ENCODE data around the gene ERN1. TPM values are rescaled to one million over a fixed set of nuclear protein-coding genes. Genes with fewer than 3 reads are reported as not detected.

The ERN1 gene
- polyA plus RNA-seq, 1 donor: 10.3 TPM

DNA sequence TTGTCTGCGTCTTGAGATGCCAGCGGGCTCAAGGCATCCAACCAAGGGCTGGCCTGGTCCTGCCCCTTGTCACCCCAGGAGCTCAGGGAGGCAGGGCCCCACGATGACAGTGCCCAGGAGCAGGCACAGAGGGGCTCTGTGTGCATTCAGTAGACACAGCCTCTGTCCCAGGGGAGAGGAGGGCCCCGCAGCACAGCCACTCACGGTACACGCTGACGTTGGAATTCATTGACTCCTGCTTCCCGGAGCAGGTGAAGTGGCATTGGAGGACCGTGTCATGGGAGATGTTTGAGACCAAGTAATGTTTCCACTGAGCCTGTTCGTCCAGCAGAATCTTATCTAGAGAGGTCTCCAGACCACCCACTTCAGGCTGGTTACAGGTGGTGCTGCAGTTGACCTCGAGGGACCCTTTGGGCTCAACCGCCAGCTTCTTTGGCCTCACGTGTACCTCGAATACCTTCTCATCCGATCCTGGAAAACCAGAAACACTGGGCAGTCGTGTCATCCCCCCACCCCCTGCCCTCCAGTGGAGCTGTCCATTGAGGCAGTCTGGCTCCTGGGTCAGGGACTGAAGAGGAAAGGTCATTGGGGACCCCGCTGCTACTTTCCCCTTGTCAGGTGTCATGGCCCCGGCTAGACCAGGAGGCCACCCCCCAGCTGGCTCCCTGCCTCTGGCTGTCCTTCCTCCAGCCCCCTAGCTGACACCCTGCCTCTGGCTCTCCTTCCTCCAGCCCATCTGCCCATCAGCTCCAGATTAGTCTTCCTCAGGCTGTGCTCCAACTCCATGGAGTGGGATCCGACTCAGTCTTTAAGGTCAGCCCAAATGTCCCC lies 124.8 kb downstream of the ERN1 start:
- Histone ChIP-seq H3K27me3 (ENCODE audit: control insufficient read depth, insufficient read depth, low read length) (no peaks in the 10 kb centered on the region), H3K4me1 (ENCODE audit: control insufficient read depth, insufficient read depth, low read length) (peaks cover 54% of the 10 kb centered on the region), H3K9me3 (ENCODE audit: control insufficient read depth, low read depth, low read length) (no peaks in the 10 kb centered on the region), H3K36me3 (ENCODE audit: control insufficient read depth, insufficient read depth, low read length) (no peaks in the 10 kb centered on the region), H3K4me3 (ENCODE audit: low read length) (no peak overlapping the region), H3K27ac (ENCODE audit: low read length) (no peak overlapping the region)
- WGBS (ENCODE audit: insufficient coverage, low lambda C conversion rate): no CpG with 5 or more reads among the region's 19 CpGs
- no peak for DNase-seq

DNA sequence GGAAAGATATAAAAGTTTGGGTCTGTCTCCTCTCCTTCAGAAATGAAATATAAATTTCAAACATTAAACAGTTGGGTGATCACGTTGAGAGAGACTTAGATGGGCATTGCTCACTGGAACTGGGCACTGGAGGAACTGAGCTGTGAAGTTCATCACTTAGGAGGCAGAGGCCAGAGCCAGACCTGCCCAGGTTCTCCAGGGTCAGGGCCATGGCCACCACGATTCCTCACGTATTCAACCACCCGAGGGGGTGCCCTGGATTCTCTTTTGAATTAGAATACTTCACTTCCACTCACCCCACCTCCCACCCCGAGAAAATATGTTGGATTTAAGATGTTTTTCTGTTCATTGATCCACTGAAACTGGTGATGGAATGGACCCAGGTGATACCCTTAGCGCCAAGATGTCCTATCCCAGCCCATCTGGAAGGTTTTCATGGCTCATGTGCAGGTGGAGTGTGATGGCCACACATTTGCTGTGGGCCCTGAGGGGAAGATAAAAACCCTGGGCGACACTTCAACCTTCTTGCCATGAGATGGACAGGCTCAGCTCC lies 125.7 kb downstream of the ERN1 start:
- no CpG with 5 or more reads among the region's 7 CpGs for WGBS (ENCODE audit: insufficient coverage, low lambda C conversion rate)
- H3K4me3 ChIP-seq (ENCODE audit: low read length): no peak overlapping the region
- H3K4me1 ChIP-seq (ENCODE audit: control insufficient read depth, insufficient read depth, low read length): peaks cover 48% of the 10 kb centered on the region
- no peak for DNase-seq
- no peaks in the 10 kb centered on the region for H3K36me3 ChIP-seq (ENCODE audit: control insufficient read depth, insufficient read depth, low read length)
- no peak overlapping the region for H3K27ac ChIP-seq (ENCODE audit: low read length)
- H3K27me3 ChIP-seq (ENCODE audit: control insufficient read depth, insufficient read depth, low read length): no peaks in the 10 kb centered on the region
- no peaks in the 10 kb centered on the region for H3K9me3 ChIP-seq (ENCODE audit: control insufficient read depth, low read depth, low read length)

DNA sequence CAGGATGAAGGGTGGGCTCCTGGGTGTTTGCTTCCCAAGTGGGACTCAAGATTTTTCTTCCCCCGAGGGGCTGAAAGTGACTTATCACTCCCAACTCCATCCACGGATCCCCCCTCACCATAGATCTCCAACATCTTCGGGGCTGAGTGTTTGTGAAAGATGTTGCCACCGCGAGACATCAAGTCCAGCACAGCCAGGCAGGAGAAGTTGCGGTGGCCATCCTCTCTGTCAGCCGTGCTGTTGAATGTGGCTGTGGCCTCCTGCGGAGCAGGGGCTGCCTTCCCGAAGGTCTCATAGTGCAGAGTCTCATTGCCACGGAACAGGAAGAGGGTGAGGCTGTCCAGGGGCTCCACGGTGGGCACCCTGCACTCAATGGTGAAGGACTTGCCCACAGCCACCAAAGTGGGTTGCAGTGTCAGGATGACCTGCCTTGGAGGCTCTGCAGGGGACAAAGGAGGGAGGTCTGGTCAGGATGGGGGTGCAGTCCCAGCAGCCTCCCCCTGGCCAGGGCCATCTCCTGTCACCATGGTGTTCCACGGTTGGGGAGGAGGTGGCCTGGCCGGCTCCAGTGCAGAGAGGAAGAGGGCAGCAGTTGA lies 126.3 kb downstream of the ERN1 start:
- no peaks in the 10 kb centered on the region for H3K36me3 ChIP-seq (ENCODE audit: control insufficient read depth, insufficient read depth, low read length)
- WGBS (ENCODE audit: insufficient coverage, low lambda C conversion rate): no CpG with 5 or more reads among the region's 13 CpGs
- no peaks in the 10 kb centered on the region for H3K27me3 ChIP-seq (ENCODE audit: control insufficient read depth, insufficient read depth, low read length)
- H3K9me3 ChIP-seq (ENCODE audit: control insufficient read depth, low read depth, low read length): no peaks in the 10 kb centered on the region
- no peak overlapping the region for H3K4me3 ChIP-seq (ENCODE audit: low read length)
- no peak for DNase-seq
- no peak overlapping the region for H3K27ac ChIP-seq (ENCODE audit: low read length)
- peaks cover 45% of the 10 kb centered on the region for H3K4me1 ChIP-seq (ENCODE audit: control insufficient read depth, insufficient read depth, low read length)

DNA sequence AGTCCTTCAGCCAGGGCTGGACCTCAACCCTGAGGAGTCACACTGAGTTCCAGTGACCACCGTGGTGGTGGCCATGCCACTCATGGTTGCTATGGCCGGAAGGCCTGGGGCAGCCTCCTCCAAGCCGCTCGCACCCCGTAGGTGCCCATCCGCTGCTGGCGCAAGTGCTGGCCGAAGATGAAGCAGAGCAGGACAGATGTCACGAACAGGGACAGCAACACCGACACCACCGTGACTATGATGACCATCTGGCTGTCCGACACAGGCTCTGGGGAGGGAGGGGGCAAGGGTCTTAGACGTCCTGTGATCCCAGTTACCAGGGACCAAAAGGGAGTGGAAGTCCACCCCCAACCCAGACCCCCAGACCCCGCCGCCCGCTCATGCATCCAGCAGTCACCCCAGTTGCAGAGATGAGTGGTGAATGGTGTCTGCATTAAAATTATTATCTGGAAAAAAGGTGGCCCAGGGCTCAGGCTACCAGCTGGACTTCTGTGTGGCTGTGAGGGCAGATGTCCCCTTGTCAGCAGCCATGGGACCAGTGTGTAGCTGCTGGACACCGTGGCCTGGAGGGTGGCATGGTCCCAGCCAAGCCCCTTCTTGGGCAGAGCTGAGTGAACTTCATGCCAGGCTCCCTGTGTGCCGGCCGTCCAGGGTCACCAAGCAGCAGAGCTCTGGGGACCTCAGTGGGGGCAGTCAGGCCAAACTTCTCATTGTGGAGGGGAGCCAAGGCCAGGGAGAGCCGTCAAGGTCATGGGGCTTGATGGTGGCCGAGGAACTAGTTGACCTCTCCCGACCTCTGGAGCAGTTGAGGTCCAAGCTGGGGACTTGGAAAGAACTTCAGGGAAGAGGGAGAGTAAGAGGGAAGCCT lies 127.1 kb downstream of the ERN1 start:
- no peak for DNase-seq
- no CpG with 5 or more reads among the region's 22 CpGs for WGBS (ENCODE audit: insufficient coverage, low lambda C conversion rate)

DNA sequence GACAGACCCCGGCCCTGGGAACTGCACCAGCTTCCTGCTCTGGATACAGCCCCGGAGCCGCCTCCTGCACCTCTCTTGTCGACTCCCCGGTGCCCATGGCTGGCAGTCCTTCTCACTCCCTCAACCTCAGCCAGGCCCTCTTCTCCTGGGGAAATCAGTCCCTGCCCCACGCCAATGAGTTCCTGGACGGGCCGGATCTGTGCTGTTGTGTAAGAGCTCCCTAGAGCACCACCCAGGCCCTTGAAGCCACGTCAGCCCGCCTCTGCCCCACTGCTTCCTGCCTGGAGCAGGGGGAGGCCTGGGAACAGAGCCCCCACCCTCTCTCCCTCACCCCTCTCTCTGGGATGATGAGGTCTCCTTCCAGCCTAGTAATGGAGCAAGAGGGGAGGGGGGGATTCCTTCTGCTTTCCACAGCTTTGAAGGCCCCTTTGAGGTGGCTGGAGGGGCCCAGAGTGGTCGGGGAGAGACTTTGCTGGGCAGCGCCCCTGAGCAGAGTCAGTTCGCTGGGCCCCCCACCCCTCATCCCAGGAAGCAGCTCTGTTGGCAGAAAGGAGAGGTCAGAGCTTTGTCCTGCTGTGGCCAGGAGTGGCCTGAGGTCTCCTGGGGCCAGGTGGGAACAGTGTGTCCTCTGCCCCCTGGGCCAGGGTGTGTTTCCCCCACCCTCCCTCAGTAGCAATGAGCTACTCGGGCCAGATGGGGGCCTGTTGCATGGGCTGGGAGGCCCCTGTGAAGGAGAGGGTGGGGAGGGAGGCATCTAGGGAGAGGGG lies 128.0 kb downstream of the ERN1 start:
- WGBS (ENCODE audit: insufficient coverage, low lambda C conversion rate): no CpG with 5 or more reads among the region's 14 CpGs
- Histone ChIP-seq H3K36me3 (ENCODE audit: control insufficient read depth, insufficient read depth, low read length) (no peaks in the 10 kb centered on the region), H3K4me3 (ENCODE audit: low read length) (no peak overlapping the region), H3K9me3 (ENCODE audit: control insufficient read depth, low read depth, low read length) (no peaks in the 10 kb centered on the region), H3K27ac (ENCODE audit: low read length) (no peak overlapping the region), H3K27me3 (ENCODE audit: control insufficient read depth, insufficient read depth, low read length) (peaks cover 11% of the 10 kb centered on the region), H3K4me1 (ENCODE audit: control insufficient read depth, insufficient read depth, low read length) (peaks cover 35% of the 10 kb centered on the region)
- no peak for DNase-seq

More for the DNA sequence above, 127.1 kb downstream of the ERN1 start:
- Histone ChIP-seq H3K4me3 (ENCODE audit: low read length) (no peak overlapping the region), H3K36me3 (ENCODE audit: control insufficient read depth, insufficient read depth, low read length) (no peaks in the 10 kb centered on the region), H3K27ac (ENCODE audit: low read length) (no peak overlapping the region), H3K9me3 (ENCODE audit: control insufficient read depth, low read depth, low read length) (no peaks in the 10 kb centered on the region), H3K4me1 (ENCODE audit: control insufficient read depth, insufficient read depth, low read length) (peaks cover 42% of the 10 kb centered on the region), H3K27me3 (ENCODE audit: control insufficient read depth, insufficient read depth, low read length) (peaks cover 2% of the 10 kb centered on the region)

DNA sequence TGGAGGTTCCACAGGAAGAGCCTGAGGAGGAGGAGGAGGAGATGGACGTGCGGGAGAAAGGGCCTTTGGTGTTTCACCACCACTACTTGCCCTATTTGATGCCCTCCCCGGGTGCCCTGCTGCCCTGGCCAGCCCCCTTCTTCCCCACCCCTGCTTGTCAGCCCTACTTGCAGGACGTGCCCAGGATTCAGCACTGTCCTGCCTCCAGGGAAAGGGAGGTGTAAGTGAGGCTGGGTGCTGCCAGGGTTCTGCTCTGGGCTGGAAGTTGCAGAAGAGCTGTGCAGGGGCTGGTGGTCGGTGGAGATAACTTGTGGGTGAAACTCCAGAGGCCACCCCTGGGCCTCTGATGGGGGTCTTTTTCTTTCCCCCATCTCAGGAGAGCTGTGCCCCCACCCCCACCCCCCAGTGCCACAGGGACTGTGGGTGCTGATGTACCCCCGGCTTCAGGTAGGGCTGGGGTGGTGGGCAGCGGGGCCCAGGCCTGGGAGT lies 128.8 kb downstream of the ERN1 start:
- Histone ChIP-seq H3K36me3 (ENCODE audit: control insufficient read depth, insufficient read depth, low read length) (no peaks in the 10 kb centered on the region), H3K4me3 (ENCODE audit: low read length) (no peak overlapping the region), H3K4me1 (ENCODE audit: control insufficient read depth, insufficient read depth, low read length) (peaks cover 27% of the 10 kb centered on the region), H3K9me3 (ENCODE audit: control insufficient read depth, low read depth, low read length) (no peaks in the 10 kb centered on the region), H3K27ac (ENCODE audit: low read length) (no peak overlapping the region), H3K27me3 (ENCODE audit: control insufficient read depth, insufficient read depth, low read length) (peaks cover 15% of the 10 kb centered on the region)
- no peak for DNase-seq
- WGBS (ENCODE audit: insufficient coverage, low lambda C conversion rate): no CpG with 5 or more reads among the region's 7 CpGs

DNA sequence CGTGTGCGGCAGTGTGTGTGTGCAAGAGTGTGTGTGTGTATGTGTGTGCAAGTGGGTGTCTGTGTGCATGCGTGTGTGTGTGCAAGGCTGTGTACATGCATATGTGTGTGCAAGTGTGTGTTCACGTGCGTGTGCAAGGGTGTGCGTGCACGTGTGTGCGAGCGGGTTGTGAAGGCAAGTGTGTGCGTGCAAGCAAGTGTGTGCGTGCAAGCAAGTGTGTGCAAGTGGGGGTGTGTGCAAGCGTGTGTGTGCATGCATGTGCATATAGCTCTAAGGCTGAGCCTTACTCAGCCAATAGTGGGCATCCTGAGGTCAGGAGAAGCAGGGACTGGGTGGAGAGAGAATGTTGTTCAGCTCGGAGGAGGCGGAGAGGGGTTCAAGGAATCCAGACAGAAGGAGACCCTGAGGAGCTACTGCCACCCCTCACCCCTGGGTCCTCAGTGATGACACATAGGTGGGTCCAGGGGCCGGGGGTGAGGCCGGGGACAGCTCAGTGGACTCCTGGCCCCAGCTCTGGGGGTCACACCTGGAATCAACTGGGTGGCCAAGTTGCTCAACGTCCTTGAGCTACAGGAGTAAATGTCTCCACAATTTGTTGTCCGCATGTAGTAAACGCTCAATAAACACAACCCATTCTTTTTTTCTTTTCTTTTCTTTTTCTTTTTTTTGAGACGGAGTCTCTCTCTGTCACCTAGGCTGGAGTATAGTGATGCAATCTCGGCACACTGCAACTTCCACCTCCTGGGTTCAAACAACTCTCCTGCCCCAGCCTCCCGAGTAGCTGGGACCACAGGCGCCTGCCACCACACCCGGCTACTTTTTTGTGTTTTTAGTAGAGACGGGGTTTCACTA lies 130.0 kb downstream of the ERN1 start:
- H3K9me3 ChIP-seq (ENCODE audit: control insufficient read depth, low read depth, low read length): no peaks in the 10 kb centered on the region
- WGBS (ENCODE audit: insufficient coverage, low lambda C conversion rate): 92% methylated on average over 2 of the region's 25 CpGs
- H3K36me3 ChIP-seq (ENCODE audit: control insufficient read depth, insufficient read depth, low read length): no peaks in the 10 kb centered on the region
- DNase-seq: no peak
- no peak overlapping the region for H3K27ac ChIP-seq (ENCODE audit: low read length)
- no peak overlapping the region for H3K4me3 ChIP-seq (ENCODE audit: low read length)
- peaks cover 19% of the 10 kb centered on the region for H3K27me3 ChIP-seq (ENCODE audit: control insufficient read depth, insufficient read depth, low read length)
- H3K4me1 ChIP-seq (ENCODE audit: control insufficient read depth, insufficient read depth, low read length): peaks cover 16% of the 10 kb centered on the region

DNA sequence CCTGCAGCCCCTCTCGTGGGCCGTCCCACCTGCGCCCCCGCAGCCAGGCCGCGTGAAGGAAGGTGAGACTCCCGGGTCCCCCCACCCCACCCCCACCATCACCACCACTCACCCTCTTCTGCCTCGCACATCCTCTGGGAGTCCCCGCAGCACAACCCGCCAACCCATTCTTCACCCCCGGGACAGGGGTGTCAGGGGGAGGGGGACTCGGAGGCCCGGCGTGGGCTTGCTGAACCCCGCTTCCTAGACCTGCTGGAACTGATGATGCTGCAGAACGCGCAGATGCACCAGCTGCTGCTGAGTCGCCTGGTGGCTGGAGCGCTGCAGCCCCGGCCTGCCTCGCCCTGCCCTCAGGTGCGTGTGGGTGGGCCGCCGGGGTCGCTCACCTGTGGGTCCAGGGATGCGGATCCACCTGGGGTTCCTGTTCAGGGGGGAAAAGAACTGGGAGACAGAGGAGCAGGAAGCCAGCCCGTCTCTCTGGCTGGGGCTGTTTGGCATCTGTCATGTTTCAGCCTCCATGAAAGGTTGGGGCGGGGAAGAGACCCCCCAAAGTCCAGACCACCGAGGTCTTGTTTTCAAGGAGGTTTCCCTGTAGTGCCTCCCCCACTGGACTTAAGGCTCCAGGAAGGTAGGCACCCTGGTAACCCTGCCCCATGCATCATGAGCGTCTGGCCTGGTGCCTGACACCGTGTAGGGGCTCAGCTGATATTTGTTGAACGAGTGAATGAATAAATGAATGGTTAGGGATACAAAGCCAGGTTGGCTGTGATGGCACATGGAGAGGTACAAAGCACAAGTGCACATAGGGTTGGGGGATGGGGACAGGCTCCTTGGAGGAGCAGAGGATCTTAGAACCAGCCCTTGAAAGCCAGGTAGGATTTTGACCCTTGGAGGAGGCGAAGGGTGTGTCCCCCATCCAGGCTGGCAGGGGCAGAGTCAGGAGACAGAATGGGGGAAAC lies 130.9 kb downstream of the ERN1 start:
- Histone ChIP-seq H3K27me3 (ENCODE audit: control insufficient read depth, insufficient read depth, low read length) (peaks cover 19% of the 10 kb centered on the region), H3K4me1 (ENCODE audit: control insufficient read depth, insufficient read depth, low read length) (peaks cover 16% of the 10 kb centered on the region), H3K27ac (ENCODE audit: low read length) (no peak overlapping the region), H3K9me3 (ENCODE audit: control insufficient read depth, low read depth, low read length) (no peaks in the 10 kb centered on the region), H3K4me3 (ENCODE audit: low read length) (peak overlapping the region; percentile 69), H3K36me3 (ENCODE audit: control insufficient read depth, insufficient read depth, low read length) (no peaks in the 10 kb centered on the region)
- no peak for DNase-seq
- WGBS (ENCODE audit: insufficient coverage, low lambda C conversion rate): no CpG with 5 or more reads among the region's 33 CpGs
